Endothelial cell of umbilical vein (primary cell): ENCODE data around the gene CIC.

ENCODE experiments used
- CTCF ChIP-seq, 2 donors: IDR thresholded peaks; 1 replicate in 1 of 2; 2 replicates in 1 of 2; pipeline ENCODE4 v1.5.1; 2011; ENCODE audit warnings: low read length in 2 of 2, mild to moderate bottlenecking in 2 of 2, moderate library complexity in 2 of 2, control low read depth in 1 of 2, inconsistent platforms in 1 of 2, low read depth in 1 of 2; ENCODE audit not compliant: insufficient read depth in 1 of 2; ENCODE audit errors: extremely low read depth in 1 of 2
- POLR2A ChIP-seq: IDR thresholded peaks from 2 replicates; pipeline ENCODE4 v1.6.1; 2012; ENCODE audit warnings: low read depth, mild to moderate bottlenecking, control low read depth, low read length

- no peak for TF ChIP-seq CTCF (IDR thresholded peaks at IDR 0.05; ENCODE audit: extremely low read depth in 1 of 2, insufficient read depth in 1 of 2, low read depth in 1 of 2, low read length in 2 of 2)
- TF ChIP-seq POLR2A = no peak
Measured at GRCh38 chr19:42268704-42269477, at the start of gene CIC.
